Renal cortical epithelial cell (primary cell): ENCODE measurements around the gene FAAP100. TPM values are rescaled to one million over a fixed set of nuclear protein-coding genes. Genes with fewer than 3 reads are reported as not detected.

Experiments used
- total RNA-seq: library from RNA; depleted of rRNA; stranded (reverse); fragments of >200 nt; gene quantifications from 2 replicates; pipeline ENCODE4 v1.2.3, GENCODE V29; 2014

Gene FAAP100
- total RNA-seq, 1 donor from 2014 or later, result 22.2 TPM

Other genes starting within 250 kb of the FAAP100 start
- gene BAHCC1, start 156.9 kb downstream of the FAAP100 start, total RNA-seq, result 0.69 and 13.2 TPM in 2 replicates
- 4,821 and 6,713 TPM in 2 replicates for gene ACTG1, start 39.6 kb downstream of the FAAP100 start, total RNA-seq
- 3.1 and 4.7 TPM in 2 replicates for gene FSCN2, start 24.0 kb downstream of the FAAP100 start, total RNA-seq
- gene NPLOC4, start 84.8 kb upstream of the FAAP100 start, total RNA-seq, result 72.9 and 84.6 TPM in 2 replicates
- 0.87 and 2.3 TPM in 2 replicates for gene TSPAN10, start 84.8 kb upstream of the FAAP100 start, total RNA-seq
- not detected in 2 replicates for gene PDE6G, start 104.2 kb upstream of the FAAP100 start, total RNA-seq
- gene OXLD1, start 114.3 kb upstream of the FAAP100 start, total RNA-seq, result 22.6 and 34.6 TPM in 2 replicates
- 9.0 and 11.9 TPM in 2 replicates for gene CCDC137, start 114.4 kb upstream of the FAAP100 start, total RNA-seq
- 21.7 and 44.1 TPM in 2 replicates for gene ARL16, start 131.4 kb upstream of the FAAP100 start, total RNA-seq
- 104 and 110 TPM in 2 replicates for gene HGS, start 131.7 kb upstream of the FAAP100 start, total RNA-seq
- 8.9 and 10.4 TPM in 2 replicates for gene MRPL12, start 151.0 kb upstream of the FAAP100 start, total RNA-seq
- 35.7 and 61.8 TPM in 2 replicates for gene SLC25A10, start 159.9 kb upstream of the FAAP100 start, total RNA-seq